ENCODE data around the gene ZNF253. TPM values are rescaled to one million over a fixed set of nuclear protein-coding genes. Genes with fewer than 3 reads are reported as not detected.

The ZNF253 gene
- total RNA-seq, 4 donors from 2014 or later: 11.2 to 37.1 (median 12.9) TPM

- Histone ChIP-seq H3K4me3 (no peak overlapping the region), H3K9me3 (peaks cover 0 to 31% (median 12%) of the 10 kb centered on the region in 4 donors), H3K27me3 (no peaks in the 10 kb centered on the region), H3K4me1 (no peaks in the 10 kb centered on the region), H3K27ac (no peak overlapping the region), H3K36me3 (peaks cover 0 to 5% (median 0%) of the 10 kb centered on the region in 3 donors)
- DNase-seq: no peak
- no peak for TF ChIP-seq CTCF (IDR thresholded peaks at IDR 0.05)
- no peak for TF ChIP-seq POLR2A (IDR thresholded peaks at IDR 0.05)
Observed at GRCh38 chr19:19938449-19938848, 72.8 kb downstream of the ZNF253 start.

GRCh38 chr19:19943848-19944582, 78.3 kb downstream of the ZNF253 start:
- no peak for DNase-seq
- TF ChIP-seq CTCF (IDR thresholded peaks at IDR 0.05) (no peak), POLR2A (IDR thresholded peaks at IDR 0.05) (no peak)

More at GRCh38 chr19:19943848-19944582, 78.3 kb downstream of the ZNF253 start:
- Histone ChIP-seq H3K4me1 (no peaks in the 10 kb centered on the region), H3K36me3 (no peaks in the 10 kb centered on the region), H3K4me3 (no peak overlapping the region), H3K27ac (no peak overlapping the region), H3K9me3 (no peaks in the 10 kb centered on the region), H3K27me3 (no peaks in the 10 kb centered on the region)

Other genes starting within 250 kb of the ZNF253 start
- 10 to 100 TPM in 3 of 4 donors, 1 to 10 TPM in 1; 6.8 to 23.1 (median 14.1) TPM for gene PBX4, start 247.2 kb upstream of the ZNF253 start, total RNA-seq
- gene LPAR2, start 237.7 kb upstream of the ZNF253 start, total RNA-seq: 10 to 100 TPM; 14.9 to 44.2 (median 34.6) TPM
- gene GMIP, start 222.2 kb upstream of the ZNF253 start, total RNA-seq: 10 to 100 TPM; 28.0 to 66.8 (median 42.8) TPM
- 100 to 1,000 TPM; 223 to 465 (median 285) TPM for gene ATP13A1, start 202.2 kb upstream of the ZNF253 start, total RNA-seq
- 10 to 100 TPM; 10.1 to 52.8 (median 15.8) TPM for gene ZNF101, start 197.0 kb upstream of the ZNF253 start, total RNA-seq
- gene ZNF14, start 132.8 kb upstream of the ZNF253 start, total RNA-seq: 10 to 100 TPM in 1 of 4 donors, 1 to 10 TPM in 3; 1.9 to 11.6 (median 6.4) TPM
- gene ZNF506, start 44.1 kb upstream of the ZNF253 start, total RNA-seq: 10 to 100 TPM; 25.9 to 56.9 (median 31.3) TPM
- 1 to 10 TPM in 3 of 4 donors, under 1 TPM in 1; 0.88 to 8.3 (median 4.9) TPM for gene ZNF93, start 35.1 kb downstream of the ZNF253 start, total RNA-seq
- gene ZNF682, start 173.6 kb downstream of the ZNF253 start, total RNA-seq: 10 to 100 TPM in 1 of 4 donors, 1 to 10 TPM in 3; 5.1 to 10.7 (median 8.9) TPM
- gene ZNF90, start 212.1 kb downstream of the ZNF253 start, total RNA-seq: 10 to 100 TPM in 1 of 4 donors, 1 to 10 TPM in 2, under 1 TPM in 1; 0.70 to 10.7 (median 4.3) TPM